A673 (cell line): ENCODE data around the gene HSPB3.

ENCODE experiments used
- CTCF ChIP-seq: fragments of 300-800, 200-600 bp; sonication (generic); conservative IDR thresholded peaks from 2 replicates; pipeline ENCODE4 v1.5.1; 2017; ENCODE audit warnings: low read depth, mild to moderate bottlenecking, antibody characterized with exemption, low read length, moderate library complexity, mixed read lengths
- EZH2 ChIP-seq: fragments of 200-600 bp; sonication (generic); IDR thresholded peaks from 2 replicates; pipeline ENCODE4 v1.6.1; 2017; ENCODE audit warnings: borderline replicate concordance, low read depth, mild to moderate bottlenecking, mixed read lengths, antibody characterized with exemption, low read length; ENCODE audit not compliant: poor library complexity, severe bottlenecking

GRCh38 chr5:54415896-54416601 is 39.5 kb upstream of the HSPB3 start:
- TF ChIP-seq CTCF (no peak), EZH2 (no peak)
